DMS153 (cell line): ENCODE measurements around the gene COL15A1.

Experiments used
- DNase-seq: peaks from one replicate; lab custom pipeline; 2025; lab: John Stamatoyannopoulos, UW

The COL15A1 gene

DNA sequence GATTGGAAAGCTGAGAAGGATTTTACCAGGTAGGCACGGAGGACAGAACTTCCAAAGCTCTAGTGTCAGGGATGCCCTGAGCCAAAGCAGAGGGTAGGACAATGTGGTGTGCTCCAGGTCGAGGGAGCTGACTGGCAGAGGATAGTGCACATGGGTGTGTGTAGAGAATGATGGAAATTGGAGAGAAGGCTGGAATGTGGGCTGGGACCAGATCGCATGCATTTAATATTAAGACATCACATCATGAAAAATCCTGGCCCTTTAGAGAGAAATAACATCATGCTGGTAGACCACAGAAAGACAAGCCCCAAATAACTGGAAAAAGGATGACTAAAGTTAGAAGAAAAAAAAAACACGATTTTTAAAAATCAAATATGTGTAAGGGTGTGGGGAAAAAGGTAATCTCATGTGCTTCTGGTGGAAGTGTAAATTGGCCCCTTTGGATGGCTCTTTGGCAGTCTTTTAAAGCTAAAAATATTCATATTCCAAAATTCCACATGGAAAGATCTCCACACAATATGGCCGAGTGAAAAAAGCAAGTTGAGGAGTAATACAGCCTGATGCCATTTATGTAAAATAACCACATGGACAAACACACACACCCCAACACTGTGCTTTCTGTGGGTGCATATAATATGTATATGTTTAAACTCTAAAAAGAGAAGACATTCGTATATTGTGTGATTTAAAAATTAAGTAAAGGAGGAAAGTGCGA lies 94.2 kb downstream of the COL15A1 start:
- no peak for DNase-seq

- DNase-seq = no peak
These were observed 94.7 kb downstream of the COL15A1 start for GRCh38 chr9:99038484-99038820.

DNA sequence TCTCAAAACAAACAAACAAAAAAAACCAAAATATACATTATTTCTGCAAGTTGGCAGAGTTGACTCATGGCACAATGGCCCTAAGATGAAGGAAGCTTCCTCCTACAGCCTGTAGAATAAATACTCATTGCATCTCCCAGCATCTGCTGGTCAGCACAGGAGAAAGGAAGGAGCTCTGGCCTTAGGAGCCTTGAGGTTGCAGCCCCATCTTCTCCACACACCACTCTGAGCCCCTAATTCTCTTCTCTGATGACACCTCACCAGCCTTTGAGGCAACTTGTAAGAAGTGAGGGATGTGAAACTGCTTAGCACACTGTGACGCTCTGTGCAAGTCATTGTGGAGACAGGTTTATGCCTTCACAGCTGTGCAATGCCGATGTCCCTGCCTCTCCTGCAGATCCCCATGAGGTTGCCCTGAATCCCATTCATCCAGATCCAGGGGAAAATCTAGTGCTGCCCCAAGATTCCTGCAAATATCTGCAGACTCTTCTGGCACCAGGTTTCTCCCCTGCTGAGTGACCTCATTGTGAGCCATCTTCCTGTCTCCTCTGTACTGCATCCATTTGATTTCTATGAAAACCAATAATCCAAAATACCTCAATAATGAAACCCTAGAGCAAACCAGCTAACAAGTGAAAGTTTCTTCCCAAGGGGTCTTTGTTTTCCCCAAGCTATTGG lies 95.9 kb downstream of the COL15A1 start:
- no peak for DNase-seq

DNA sequence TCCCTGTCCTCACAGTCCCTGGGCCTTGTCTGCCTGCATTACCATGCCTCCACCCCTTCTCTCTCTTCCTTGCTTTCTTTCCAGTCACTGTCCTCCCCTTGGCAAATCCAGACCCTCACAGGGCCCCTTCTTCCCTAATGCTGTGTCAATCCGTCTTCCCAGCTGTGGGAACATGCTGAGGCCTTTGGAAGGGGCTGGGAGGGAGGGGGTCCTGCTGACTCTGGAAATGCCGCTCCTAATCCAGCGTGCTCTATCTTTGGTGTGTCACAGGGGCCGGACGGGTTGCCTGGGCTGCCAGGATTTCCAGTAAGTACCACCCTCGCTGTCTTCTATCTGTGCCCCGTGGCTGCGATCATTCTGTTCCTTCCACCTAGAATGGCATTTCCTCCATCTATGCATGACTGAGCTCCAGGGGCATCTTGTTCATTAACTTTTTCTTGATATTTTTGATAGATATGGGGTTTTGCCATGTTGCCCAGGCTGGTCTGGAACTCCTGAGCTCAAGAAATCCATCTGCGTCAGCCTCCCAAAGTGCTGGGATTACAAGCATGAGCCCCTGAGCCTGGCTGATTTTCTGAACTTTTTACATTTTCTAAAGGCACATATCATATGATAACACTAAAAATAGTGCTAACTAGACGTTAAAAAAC lies 96.7 kb downstream of the COL15A1 start:
- no peak for DNase-seq

- no peak for DNase-seq
These were observed 97.3 kb downstream of the COL15A1 start for GRCh38 chr9:99040911-99041582.

DNA sequence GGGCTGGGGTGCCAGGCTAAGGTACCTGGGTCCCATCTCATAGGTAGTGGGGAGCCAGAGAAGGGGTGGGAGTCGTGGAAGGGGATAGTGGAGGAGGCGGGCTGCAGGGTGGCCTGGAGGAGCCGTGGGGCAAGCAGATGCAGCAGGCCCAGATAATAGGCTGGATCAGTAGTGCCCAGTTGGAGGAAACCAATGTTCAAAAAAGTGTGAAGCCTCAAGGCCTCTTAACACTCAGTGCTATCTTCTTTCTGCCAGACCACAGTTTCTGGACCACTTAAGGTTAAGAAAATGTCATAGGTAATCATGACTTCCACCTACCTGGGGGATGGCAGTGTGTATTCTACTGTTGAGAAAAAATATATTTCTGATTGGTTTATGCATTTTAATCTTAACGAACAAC lies 97.9 kb downstream of the COL15A1 start:
- DNase-seq = no peak

- DNase-seq = no peak
These were observed 98.9 kb downstream of the COL15A1 start for GRCh38 chr9:99042620-99043019.

DNA sequence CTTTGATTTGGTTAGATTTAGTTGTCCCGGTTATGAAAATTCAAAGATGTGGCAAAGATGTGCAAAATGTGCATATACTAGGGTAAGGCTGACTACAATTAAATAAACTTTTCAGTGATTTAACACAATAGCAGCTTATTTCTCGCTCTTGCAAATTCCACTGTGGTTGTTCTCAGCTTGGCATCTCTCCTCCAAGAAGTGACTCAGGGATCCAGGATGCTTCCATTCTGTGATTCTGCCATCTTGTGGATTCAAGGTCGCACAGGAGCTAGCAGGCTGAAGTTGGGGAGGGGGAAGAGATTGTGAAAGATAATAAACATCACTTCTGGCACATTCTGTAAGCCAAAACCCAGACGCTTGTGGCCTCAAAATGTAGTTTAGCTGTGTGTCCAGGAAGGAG lies 101.1 kb downstream of the COL15A1 start:
- no peak for DNase-seq

- no peak for DNase-seq
These were observed 102.4 kb downstream of the COL15A1 start for GRCh38 chr9:99046068-99046467.

- DNase-seq = no peak
These were observed 102.9 kb downstream of the COL15A1 start for GRCh38 chr9:99046542-99047071.

DNA sequence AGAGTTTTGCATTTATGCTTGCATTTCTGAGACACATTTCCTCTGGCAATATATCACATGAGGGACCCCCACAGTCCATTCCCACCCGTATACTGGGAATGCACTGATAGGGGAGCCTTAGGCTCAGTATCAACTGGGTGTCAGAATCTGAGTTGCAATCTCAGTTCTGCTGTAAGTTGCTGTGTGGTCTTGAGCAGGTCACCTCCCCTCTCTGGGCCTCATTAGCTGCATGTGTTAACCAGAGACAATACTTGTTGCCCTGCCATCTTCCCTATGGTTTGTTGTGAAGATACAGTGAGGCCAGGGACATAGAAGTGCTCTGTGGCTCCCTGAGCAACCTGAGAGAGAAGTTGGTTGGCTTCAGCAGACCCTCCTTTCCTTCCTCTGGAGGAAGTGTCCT lies 105.5 kb downstream of the COL15A1 start:
- no peak for DNase-seq

GRCh38 chr9:99049641-99050040 lies 105.9 kb downstream of the COL15A1 start:
- no peak for DNase-seq

DNA sequence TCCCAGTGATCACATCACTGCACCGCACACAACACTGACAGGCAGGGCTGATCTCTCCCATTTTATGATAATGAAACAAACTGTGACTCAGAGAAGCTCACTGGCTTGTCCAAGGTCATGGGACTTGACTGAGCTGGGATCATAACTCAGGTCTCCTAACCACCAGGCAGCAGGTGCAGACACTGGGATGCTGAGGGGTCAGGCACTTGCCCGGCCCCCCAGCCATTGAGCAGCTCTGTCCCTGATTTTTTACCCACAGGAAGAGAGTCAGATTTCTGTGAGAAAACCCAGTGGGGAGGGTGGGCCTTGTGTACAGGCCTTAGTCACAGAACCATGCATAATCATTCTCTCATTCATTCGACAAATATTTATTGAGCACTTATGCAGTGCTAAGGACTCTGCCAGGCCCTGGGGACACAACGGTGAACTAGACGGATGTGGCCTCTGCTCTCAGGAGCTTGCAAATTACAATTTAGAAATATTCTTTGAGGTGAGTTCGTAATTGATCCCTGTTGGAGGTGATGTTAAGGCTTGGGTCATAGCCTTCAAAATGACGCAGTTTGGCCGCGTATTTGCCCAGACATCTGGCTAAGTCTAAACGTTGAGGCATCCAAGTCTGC lies 106.7 kb downstream of the COL15A1 start:
- no peak for DNase-seq

- DNase-seq = no peak
These were observed 107.2 kb downstream of the COL15A1 start for GRCh38 chr9:99050924-99051323.

- no peak for DNase-seq
These were observed 107.7 kb downstream of the COL15A1 start for GRCh38 chr9:99051406-99051805.

- DNase-seq = no peak
These were observed 108.1 kb downstream of the COL15A1 start for GRCh38 chr9:99051851-99052250.

- DNase-seq = no peak
These were observed 109.4 kb downstream of the COL15A1 start for GRCh38 chr9:99052815-99053715.

DNA sequence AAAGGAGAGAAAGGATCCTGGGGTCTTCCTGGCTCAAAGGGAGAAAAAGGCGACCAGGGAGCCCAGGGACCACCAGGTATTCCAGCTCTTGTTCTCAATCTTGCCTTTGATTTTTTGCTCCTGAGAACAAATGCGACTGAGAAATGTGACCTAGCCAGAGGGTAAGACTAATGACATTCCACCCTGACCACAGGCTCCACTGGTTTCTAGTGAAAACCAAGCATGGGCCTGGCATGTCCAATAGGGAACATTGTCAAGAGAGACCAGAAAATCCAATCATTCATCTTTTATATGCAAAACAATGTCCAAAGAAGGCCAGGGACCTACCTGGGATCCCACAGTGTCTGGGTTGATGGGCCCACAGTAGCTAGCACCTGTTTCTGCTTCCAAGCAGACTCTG lies 110.9 kb downstream of the COL15A1 start:
- DNase-seq = no peak

DNA sequence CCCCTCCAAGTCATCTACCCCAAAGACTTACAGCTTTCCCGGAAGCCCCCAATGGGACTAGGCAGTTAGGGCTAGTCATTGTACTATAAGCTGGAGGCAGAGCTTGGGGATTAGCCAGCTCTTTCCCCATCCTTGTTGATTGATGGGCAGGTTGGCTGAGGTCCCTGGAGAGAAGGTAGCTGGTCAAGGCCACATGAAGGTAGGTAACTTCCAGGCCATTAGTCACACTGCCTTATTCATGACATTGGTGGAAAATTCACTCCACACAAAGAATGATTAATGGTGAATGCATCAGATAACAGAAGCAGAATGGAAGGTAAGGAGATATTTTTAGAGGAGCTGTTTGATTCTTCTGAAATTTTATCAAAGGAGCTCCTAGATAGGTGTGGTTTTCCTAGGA lies 111.7 kb downstream of the COL15A1 start:
- no peak for DNase-seq

DNA sequence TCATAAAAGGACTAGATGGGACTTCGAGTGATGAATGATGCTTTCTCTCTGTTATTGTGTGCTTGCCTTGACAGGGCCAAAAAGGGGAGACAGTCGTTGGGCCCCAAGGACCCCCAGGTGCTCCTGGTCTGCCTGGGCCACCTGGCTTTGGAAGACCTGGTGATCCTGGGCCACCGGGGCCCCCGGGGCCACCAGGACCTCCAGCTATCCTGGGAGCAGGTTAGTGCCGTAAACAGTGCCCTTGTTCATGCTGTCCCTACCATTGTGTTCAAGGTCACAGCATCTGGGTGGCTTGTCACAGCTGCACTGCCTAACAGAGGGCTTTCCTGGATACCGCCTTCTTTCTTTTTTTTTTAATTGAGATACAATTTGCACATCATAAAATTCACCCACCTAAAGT lies 112.5 kb downstream of the COL15A1 start:
- no peak for DNase-seq
